ENCODE data around the gene ZBED2. TPM values are rescaled to one million over a fixed set of nuclear protein-coding genes. Genes with fewer than 3 reads are reported as not detected.

The ZBED2 gene
- total RNA-seq, 1 donor from 2014 or later = not detected

DNA sequence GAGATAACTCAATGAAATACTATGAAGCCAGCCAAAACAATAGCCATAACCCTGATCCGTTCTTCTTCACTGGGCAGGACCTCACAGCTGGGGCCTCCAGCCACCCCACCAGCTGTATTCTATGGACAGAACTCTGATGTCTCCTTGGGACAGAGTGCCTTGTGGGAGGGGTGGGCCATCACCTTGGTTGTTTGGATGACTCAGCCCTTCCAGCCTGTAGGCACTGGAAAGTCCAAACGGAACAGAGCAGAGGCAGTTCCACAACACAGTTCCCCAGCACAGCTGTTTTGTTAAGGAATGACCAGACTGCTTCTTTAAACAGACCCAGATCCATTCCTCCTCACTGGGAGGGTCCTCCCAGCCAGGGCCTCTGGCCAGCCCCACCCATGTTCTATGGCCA lies 31.9 kb upstream of the ZBED2 start:
- TF ChIP-seq, protein P1, sequence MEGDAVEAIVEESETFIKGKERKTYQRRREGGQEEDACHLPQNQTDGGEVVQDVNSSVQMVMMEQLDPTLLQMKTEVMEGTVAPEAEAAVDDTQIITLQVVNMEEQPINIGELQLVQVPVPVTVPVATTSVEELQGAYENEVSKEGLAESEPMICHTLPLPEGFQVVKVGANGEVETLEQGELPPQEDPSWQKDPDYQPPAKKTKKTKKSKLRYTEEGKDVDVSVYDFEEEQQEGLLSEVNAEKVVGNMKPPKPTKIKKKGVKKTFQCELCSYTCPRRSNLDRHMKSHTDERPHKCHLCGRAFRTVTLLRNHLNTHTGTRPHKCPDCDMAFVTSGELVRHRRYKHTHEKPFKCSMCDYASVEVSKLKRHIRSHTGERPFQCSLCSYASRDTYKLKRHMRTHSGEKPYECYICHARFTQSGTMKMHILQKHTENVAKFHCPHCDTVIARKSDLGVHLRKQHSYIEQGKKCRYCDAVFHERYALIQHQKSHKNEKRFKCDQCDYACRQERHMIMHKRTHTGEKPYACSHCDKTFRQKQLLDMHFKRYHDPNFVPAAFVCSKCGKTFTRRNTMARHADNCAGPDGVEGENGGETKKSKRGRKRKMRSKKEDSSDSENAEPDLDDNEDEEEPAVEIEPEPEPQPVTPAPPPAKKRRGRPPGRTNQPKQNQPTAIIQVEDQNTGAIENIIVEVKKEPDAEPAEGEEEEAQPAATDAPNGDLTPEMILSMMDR (IDR thresholded peaks at IDR 0.05) = no peak
- no peak overlapping the region for H3K4me3 Mint-ChIP-seq (ENCODE audit: unreplicated experiment)
- peaks cover 5% of the 10 kb centered on the region for H3K27me3 Mint-ChIP-seq (ENCODE audit: low read depth)
- H3K36me3 Mint-ChIP-seq (ENCODE audit: low read depth) = peaks cover 16% of the 10 kb centered on the region
- no peaks in the 10 kb centered on the region for H3K4me1 Mint-ChIP-seq (ENCODE audit: low read depth)
- peak; percentile 28 for DNase-seq (ENCODE audit: low spot score)
- peaks cover 34% of the 10 kb centered on the region for H3K9me3 Mint-ChIP-seq (ENCODE audit: low read depth)
- no peak overlapping the region for H3K27ac Mint-ChIP-seq (ENCODE audit: unreplicated experiment)

DNA sequence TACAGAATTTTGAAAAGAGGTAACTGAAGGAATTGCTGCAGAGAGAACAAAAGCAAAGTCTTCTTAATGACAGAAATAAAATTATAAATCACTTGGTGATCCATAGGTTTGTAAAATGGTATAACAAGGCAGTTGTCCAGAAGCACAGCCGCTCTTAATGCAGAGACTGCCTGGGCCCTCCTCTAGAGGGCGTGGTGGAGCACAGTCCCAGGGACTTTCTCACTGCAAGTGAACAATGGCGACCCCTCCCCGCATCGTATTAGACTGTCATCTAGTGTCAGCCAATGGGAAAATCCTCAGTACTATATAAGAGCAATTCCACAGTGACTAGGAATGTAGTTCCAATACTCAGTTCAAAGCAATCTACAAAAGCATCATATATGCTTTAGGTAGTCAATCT lies 26.4 kb upstream of the ZBED2 start:
- H3K27me3 Mint-ChIP-seq (ENCODE audit: low read depth) = no peaks in the 10 kb centered on the region
- TF ChIP-seq, protein P1 (IDR thresholded peaks at IDR 0.05) = peak; percentile 58
- H3K36me3 Mint-ChIP-seq (ENCODE audit: low read depth) = no peaks in the 10 kb centered on the region
- H3K9me3 Mint-ChIP-seq (ENCODE audit: low read depth) = no peaks in the 10 kb centered on the region
- peaks cover 10% of the 10 kb centered on the region for H3K4me1 Mint-ChIP-seq (ENCODE audit: low read depth)
- DNase-seq (ENCODE audit: low spot score) = no peak
- no peak overlapping the region for H3K27ac Mint-ChIP-seq (ENCODE audit: unreplicated experiment)
- no peak overlapping the region for H3K4me3 Mint-ChIP-seq (ENCODE audit: unreplicated experiment)

DNA sequence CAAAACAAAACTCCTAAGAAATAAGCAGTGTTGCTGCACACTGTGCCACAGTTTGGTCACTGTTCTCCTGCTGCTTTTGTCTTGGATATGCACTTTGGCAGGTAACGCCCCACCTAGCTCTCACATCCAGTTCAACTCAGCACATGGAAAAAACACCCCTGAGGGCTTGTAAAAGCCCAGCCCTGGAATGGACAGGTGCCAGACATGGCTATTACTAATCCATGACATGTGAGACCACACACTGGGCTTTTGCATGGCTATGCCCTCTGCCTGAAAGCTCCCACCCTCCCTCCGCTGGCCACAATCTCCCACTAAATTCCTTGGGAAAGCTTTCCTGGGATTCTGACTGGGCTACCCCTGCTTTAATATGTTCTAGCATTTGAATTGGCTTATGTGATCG lies 24.7 kb upstream of the ZBED2 start:
- DNase-seq (ENCODE audit: low spot score) = no peak
- Mint-ChIP-seq H3K27ac (ENCODE audit: unreplicated experiment) (no peak overlapping the region), H3K36me3 (ENCODE audit: low read depth) (no peaks in the 10 kb centered on the region), H3K4me3 (ENCODE audit: unreplicated experiment) (no peak overlapping the region), H3K27me3 (ENCODE audit: low read depth) (no peaks in the 10 kb centered on the region), H3K9me3 (ENCODE audit: low read depth) (no peaks in the 10 kb centered on the region), H3K4me1 (ENCODE audit: low read depth) (peaks cover 10% of the 10 kb centered on the region)
- TF ChIP-seq, protein P1 (IDR thresholded peaks at IDR 0.05) = no peak

- Mint-ChIP-seq H3K27ac (ENCODE audit: unreplicated experiment) (no peak overlapping the region), H3K4me1 (ENCODE audit: low read depth) (peaks cover 10% of the 10 kb centered on the region), H3K36me3 (ENCODE audit: low read depth) (no peaks in the 10 kb centered on the region), H3K27me3 (ENCODE audit: low read depth) (no peaks in the 10 kb centered on the region), H3K9me3 (ENCODE audit: low read depth) (no peaks in the 10 kb centered on the region), H3K4me3 (ENCODE audit: unreplicated experiment) (no peak overlapping the region)
- TF ChIP-seq, protein P1 (IDR thresholded peaks at IDR 0.05) = no peak
- no peak for DNase-seq (ENCODE audit: low spot score)
These were observed 23.8 kb upstream of the ZBED2 start for GRCh38 chr3:111618945-111619344.

- Mint-ChIP-seq H3K9me3 (ENCODE audit: low read depth) (no peaks in the 10 kb centered on the region), H3K27me3 (ENCODE audit: low read depth) (no peaks in the 10 kb centered on the region), H3K4me3 (ENCODE audit: unreplicated experiment) (no peak overlapping the region), H3K27ac (ENCODE audit: unreplicated experiment) (no peak overlapping the region), H3K4me1 (ENCODE audit: low read depth) (peaks cover 10% of the 10 kb centered on the region), H3K36me3 (ENCODE audit: low read depth) (no peaks in the 10 kb centered on the region)
- TF ChIP-seq, protein P1 (IDR thresholded peaks at IDR 0.05) = no peak
- DNase-seq (ENCODE audit: low spot score) = peak; percentile 54
These were observed 22.9 kb upstream of the ZBED2 start for GRCh38 chr3:111617912-111618601.
